VCaP (cell line): ENCODE data around the gene CNGB1.
A peak's percentile ranks its signal among the peaks of the same experiment; 100 is the strongest.
"Not testable (repeated sequence)": the region's sequence is repeated elsewhere in the genome, so short reads cannot be mapped to it uniquely, and the experiment has no call there.

ENCODE experiments used
- H3K27ac ChIP-seq: fragments of 450-650 bp; 2 replicates; pipeline ENCODE4 v1.5.1; 2017
- CTCF ChIP-seq: fragments of 450-650 bp; conservative IDR thresholded peaks from 2 replicates; pipeline ENCODE4 v1.5.1; 2017; ENCODE audit warnings: mild to moderate bottlenecking, moderate library complexity

CNGB1 gene

DNA sequence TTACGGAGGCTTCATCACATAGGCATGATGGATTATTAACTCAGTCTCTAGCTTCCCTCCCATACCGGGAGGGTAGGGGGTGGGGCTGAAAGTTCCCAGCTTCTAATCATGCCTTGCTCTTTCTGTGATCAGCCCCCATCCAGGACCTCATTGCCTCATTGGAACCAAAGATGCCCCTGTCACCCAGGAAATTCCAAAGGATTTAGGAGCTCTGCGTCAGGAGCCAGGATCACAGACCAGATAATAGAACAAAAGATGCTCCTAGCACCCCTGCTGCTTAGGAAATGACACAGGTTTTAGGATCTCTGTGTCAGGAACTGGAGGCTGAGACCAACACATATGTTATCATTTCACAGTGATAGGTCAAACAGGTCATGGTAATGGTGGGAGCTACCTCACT lies 40.0 kb upstream of the CNGB1 start:
- no peak for TF ChIP-seq CTCF
- no peak overlapping the region for H3K27ac ChIP-seq

GRCh38 chr16:58009856-58010416 lies 39.0 kb upstream of the CNGB1 start:
- no peak for TF ChIP-seq CTCF
- no peak overlapping the region for H3K27ac ChIP-seq

DNA sequence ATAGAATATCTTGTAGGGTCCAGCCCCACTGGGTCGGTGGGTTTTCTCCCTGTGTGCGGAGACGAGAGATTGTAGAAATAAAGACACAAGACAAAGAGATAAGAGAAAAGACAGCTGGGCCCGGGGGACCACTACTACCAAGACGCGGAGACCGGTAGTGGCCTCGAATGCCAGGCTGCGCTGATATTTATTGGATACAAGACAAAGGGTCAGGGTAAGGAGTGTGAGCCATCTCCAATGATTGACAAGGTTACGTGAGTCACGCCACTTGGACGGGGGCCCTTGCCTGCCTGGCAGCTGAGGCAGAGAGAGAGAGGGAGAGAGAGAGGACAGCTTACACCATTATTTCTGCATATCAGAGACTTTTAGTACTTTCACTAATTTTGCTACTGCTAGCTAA lies 33.8 kb upstream of the CNGB1 start:
- not testable (repeated sequence) for H3K27ac ChIP-seq

DNA sequence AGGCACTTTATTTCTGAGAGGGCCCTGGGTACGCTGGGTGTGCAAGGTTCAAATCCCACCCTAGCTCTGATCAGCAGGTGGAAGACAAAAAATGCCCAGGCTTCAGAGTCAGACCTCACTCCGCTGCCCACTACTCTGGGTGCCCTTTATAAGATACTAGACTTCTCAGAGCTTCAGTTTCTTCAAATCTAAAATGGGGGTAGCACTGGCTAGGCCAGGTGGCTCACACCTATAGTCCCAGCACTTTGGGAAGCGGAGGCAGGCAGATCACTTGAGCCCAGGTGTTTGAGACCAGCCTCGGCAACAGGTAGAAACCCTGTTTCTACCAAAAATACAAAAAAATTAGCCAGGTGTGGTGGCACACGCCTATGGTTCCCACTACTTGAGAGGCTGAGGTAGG lies 32.0 kb upstream of the CNGB1 start:
- no peak overlapping the region for H3K27ac ChIP-seq
- no peak for TF ChIP-seq CTCF

GRCh38 chr16:58002416-58002800 lies 31.5 kb upstream of the CNGB1 start:
- H3K27ac ChIP-seq: no peak overlapping the region
- TF ChIP-seq CTCF: no peak

GRCh38 chr16:58001781-58002415 lies 31.0 kb upstream of the CNGB1 start:
- TF ChIP-seq CTCF: no peak
- no peak overlapping the region for H3K27ac ChIP-seq

GRCh38 chr16:58000706-58001676 lies 30.1 kb upstream of the CNGB1 start, which contains the start of gene USB1:
Gene USB1, plus strand, starts transcription at chr16:58001407. Its CDS starts 77 bp downstream, at chr16:58001484.
- peak within 1 kb of the TSS; percentile 73 for H3K27ac ChIP-seq
- TF ChIP-seq CTCF: peak; percentile 78
